Measurements from ENCODE around the gene TADA2B.

GRCh38 chr4:7021930-7022664 is 21.1 kb upstream of the TADA2B start:
- TF ChIP-seq CTCF (conservative IDR thresholded peaks at IDR 0.05; ENCODE audit: low read depth, low read length) (no peak), POLR2A (IDR thresholded peaks at IDR 0.05; ENCODE audit: low read depth, low read length) (no peak), USF2 (IDR thresholded peaks at IDR 0.05; ENCODE audit: low read depth, low read length) (no peak), FOS (IDR thresholded peaks at IDR 0.05; ENCODE audit: low read depth, low read length) (no peak), ELK1 (IDR thresholded peaks at IDR 0.05; ENCODE audit: borderline replicate concordance, low read depth, low read length) (no peak), SMC3 (IDR thresholded peaks at IDR 0.05; ENCODE audit: low read depth, low read length) (no peak), RFX5 (IDR thresholded peaks at IDR 0.05; ENCODE audit: low read depth, low read length) (no peak), BHLHE40 (IDR thresholded peaks at IDR 0.05; ENCODE audit: low read depth, low read length) (peak; percentile 57; the same call in 1 of the 2 replicates), MXI1 (IDR thresholded peaks at IDR 0.05; ENCODE audit: borderline replicate concordance, low read depth, low read length) (peak; percentile 54; the same call in 1 of the 2 replicates), NFE2L2 (IDR thresholded peaks at IDR 0.05; ENCODE audit: low read depth, low read length) (no peak), RAD21 (IDR thresholded peaks at IDR 0.05; ENCODE audit: low read length) (no peak), MAZ (IDR thresholded peaks at IDR 0.05; ENCODE audit: borderline replicate concordance, low read depth, low read length) (no peak), CEBPB (IDR thresholded peaks at IDR 0.05; ENCODE audit: low read depth, low read length) (no peak), RCOR1 (IDR thresholded peaks at IDR 0.05; ENCODE audit: insufficient replicate concordance, low read length) (no peak)

Measured in IMR-90 (cell line).